Measurements from ENCODE around the gene TAF11L6.
"Not testable (repeated sequence)": the region's sequence is repeated elsewhere in the genome, so short reads cannot be mapped to it uniquely, and the experiment has no call there.

Gene TAF11L6

GRCh38 chr5:17528369-17528768, at the start of gene TAF11L6:
TAF11L6 (plus strand) TSS chr5:17528669.
- not testable (repeated sequence) for DNase-seq

- no peak for DNase-seq
These were observed 47.1 kb upstream of the TAF11L6 start for GRCh38 chr5:17481378-17481777.

GRCh38 chr5:17482790-17483189, 45.7 kb upstream of the TAF11L6 start:
- no peak for DNase-seq

- DNase-seq: not testable (repeated sequence)
These were observed 41.9 kb upstream of the TAF11L6 start for GRCh38 chr5:17486464-17487173.

GRCh38 chr5:17487174-17487512, 41.3 kb upstream of the TAF11L6 start:
- DNase-seq: no peak

- DNase-seq: not testable (repeated sequence)
These were observed 37.2 kb upstream of the TAF11L6 start for GRCh38 chr5:17491257-17491656.

- DNase-seq: no peak
These were observed 35.7 kb upstream of the TAF11L6 start for GRCh38 chr5:17492770-17493169.

- no peak for DNase-seq
These were observed 31.0 kb upstream of the TAF11L6 start for GRCh38 chr5:17497446-17497845.

GRCh38 chr5:17497931-17498330, 30.5 kb upstream of the TAF11L6 start, which contains the start of gene TAF11L2:
TAF11L2 (plus strand) TSS chr5:17498231.
- DNase-seq: not testable (repeated sequence)

GRCh38 chr5:17511775-17512325, 16.6 kb upstream of the TAF11L6 start:
- no peak for DNase-seq

GRCh38 chr5:17517526-17517925, 10.9 kb upstream of the TAF11L6 start:
- DNase-seq: not testable (repeated sequence)

GRCh38 chr5:17518067-17518466, 10.4 kb upstream of the TAF11L6 start, which contains the start of gene TAF11L3:
TAF11L3 (plus strand) TSS chr5:17518367.
- DNase-seq: not testable (repeated sequence)

GRCh38 chr5:17519508-17519907, 9.0 kb upstream of the TAF11L6 start:
- not testable (repeated sequence) for DNase-seq

- DNase-seq: not testable (repeated sequence)
These were observed 7.0 kb upstream of the TAF11L6 start, which contains the start of gene TAF11L4 for GRCh38 chr5:17521501-17521900. TAF11L4 (plus strand) TSS chr5:17521801.

GRCh38 chr5:17524935-17525334, 3.5 kb upstream of the TAF11L6 start, which contains the start of gene TAF11L5:
TAF11L5 (plus strand) TSS chr5:17525235.
- not testable (repeated sequence) for DNase-seq

GRCh38 chr5:17526504-17526903, 2.0 kb upstream of the TAF11L6 start:
- DNase-seq: not testable (repeated sequence)

All from NCI-H187 (cell line).